GM19395 (cell line): ENCODE measurements around the gene MIA2.
"Not testable (repeated sequence)": the region's sequence is repeated elsewhere in the genome, so short reads cannot be mapped to it uniquely, and the experiment has no call there.

Experiments used
- ATAC-seq: cut with Tn5 transposase; IDR thresholded peaks from one replicate; pipeline ENCODE4 v1.9.1; 2021; ENCODE audit warnings: mild to moderate bottlenecking, moderate library complexity; ENCODE audit not compliant: unreplicated experiment

The MIA2 gene

DNA sequence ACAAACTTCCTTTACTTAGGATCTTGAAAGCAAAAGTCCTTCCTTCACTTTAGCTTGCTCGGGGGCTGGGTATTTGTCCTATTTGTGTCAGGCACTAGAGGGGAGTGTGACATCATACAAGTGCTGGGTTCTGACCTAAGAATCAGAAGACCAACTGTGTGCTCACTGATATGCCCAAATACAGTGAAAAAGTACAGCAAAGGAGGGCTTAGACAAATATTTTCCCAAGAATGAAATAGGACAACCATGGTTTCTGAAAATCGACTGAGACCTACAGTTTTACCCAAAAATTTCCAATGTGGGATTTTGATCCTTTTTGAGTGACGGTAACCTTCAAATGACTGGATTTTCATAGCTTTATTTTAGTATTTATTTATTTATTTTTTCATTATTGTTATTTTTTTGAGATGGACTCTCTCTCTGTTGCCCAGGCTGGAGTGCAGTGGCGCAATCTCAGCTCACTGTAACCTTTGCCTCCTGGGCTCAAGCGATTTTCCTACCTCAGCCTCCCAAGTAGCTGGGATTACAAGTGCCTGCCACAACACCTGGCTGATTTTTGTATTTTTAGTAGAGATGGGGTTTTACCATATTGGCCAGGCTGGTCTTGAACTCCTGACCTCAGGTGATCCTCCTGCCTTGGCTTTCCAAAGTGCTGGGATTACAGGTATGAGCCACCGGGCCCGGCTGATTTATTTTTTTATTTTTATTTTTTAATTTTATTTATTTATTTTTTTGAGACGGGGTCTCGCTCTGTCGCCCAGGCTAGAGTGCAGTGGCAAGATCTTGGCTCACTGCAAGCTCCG lies 1.8 kb upstream of the MIA2 start:
- ATAC-seq: peak; percentile 87

DNA sequence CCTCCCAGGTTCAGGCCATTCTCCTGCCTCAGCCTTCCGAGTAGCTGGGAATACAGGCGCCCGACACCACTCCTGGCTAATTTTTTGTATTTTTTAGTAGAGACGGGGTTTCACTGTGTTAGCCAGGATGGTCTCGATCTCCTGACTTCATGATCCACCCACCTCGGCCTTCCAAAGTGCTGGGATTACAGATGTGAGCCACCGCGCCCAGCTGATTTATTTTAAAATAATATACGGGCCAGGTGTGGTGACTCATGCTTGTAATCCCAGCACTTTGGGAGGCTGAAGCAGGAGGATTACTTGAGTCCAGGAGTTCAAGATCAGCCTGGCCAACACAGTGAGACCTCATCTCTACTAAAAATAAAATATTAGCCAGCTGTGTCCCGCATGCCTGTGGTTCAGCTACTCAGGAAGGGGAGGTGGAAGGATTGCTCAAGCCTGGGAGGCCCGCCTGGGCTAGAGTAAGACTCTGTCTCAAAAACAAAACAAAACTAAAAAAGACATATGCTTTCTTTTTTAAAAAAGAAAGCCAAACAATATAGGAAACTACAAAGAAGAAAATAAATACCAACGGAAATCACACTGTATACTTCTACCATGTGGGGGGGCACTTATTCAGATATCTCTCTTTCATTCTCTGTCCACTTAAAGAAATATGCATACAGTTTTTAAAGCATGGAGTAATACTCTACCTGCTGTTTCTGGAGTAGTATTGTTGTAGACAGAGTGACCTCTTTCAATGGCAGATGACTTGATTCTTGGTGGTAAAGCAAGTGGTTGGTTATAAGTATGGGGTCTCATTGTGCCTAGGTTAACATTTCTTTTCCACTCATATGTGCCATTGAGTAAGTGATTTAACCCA lies 930 bp upstream of the MIA2 start:
- ATAC-seq: peak; percentile 46

DNA sequence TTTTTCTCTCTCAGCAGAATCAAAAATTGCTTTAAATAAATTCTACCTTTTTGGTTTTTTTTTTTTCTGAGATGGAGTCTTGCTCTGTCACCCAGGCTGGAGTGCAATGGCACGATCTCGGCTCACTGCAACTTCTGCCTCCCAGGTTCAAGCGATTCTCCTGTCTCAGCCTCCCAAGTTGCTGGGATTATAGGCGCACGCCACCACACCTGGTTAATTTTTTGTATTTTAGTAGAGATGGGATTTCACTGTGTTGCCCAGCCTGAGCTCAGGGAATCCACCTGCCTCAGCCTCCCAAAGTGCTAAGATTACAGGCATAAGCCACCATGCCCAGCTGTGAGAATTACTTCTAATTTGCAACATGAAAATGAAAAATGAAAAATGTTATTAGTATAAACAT lies 1.3 kb downstream of the MIA2 start:
- ATAC-seq: not testable (repeated sequence)

GRCh38 chr14:39235466-39235865 lies 1.8 kb downstream of the MIA2 start:
- ATAC-seq: not testable (repeated sequence)

DNA sequence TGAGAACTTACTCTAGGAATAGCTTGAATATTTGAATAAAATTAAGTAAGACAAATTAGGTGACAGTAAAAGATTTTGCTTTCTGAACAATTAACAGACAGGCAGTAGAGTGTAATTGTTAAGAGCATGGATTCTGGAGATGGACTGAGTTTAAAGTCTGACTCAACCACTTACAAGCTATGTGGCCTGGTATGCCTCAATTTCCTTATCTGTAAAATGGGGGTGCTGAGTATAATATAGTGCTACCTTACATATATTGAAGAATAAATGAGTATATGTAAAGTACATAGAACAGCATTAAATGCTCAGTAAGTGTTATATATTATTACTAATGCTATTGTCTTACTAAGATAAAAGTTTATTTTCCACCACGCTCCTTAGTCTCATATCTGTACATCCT lies 7.1 kb downstream of the MIA2 start:
- no peak for ATAC-seq

DNA sequence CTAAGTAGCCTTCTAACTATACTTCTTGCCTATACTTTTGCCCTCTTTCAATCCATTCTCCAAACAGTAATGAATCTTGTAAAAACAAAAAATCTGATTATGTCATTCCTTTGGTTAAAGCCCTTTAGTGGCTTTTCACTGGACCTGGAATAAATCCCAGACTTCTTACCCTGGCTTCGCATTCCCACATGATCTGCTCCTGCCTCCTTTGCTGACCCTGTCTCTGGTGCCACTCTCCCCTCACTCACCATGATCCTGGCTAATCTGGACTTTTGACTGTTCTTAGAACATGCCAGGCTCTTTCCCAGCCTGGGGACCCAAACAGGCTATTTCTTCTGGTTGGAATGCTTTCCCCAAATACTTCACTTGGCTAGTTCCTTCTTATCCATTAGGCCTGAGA lies 7.9 kb downstream of the MIA2 start:
- ATAC-seq: no peak

- no peak for ATAC-seq
Observed at GRCh38 chr14:39243831-39244230, 10.1 kb downstream of the MIA2 start.

DNA sequence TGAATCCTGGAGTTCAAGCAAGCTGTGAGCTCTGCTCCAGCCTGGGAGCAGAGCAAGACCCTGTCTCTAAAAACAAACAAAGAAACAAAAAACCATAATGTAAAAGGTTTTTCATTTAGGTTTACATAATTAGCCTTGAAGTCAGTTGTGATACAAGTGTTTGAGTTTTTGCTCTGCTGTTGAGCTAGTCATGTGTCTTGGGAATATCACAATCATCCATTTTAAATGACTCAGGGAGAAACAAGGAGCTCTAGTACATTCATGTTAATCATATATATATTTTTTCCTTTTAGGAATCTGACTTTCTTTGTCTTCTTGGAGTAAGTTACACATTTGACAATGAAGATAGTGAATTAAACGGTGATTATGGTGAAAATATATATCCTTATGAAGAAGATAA lies 12.9 kb downstream of the MIA2 start:
- no peak for ATAC-seq

DNA sequence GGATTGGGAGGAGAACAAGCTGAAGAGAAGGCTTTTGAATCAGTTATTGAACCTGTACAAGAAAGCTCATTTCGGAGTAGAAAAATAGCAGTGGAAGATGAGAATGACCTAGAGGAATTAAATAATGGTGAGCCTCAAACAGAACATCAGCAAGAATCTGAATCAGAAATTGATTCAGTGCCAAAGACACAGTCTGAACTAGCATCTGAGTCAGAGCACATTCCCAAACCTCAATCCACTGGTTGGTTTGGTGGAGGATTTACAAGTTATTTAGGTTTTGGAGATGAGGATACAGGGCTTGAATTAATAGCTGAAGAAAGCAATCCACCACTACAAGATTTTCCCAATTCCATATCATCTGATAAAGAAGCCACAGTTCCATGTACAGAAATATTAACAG lies 13.5 kb downstream of the MIA2 start:
- ATAC-seq: no peak

DNA sequence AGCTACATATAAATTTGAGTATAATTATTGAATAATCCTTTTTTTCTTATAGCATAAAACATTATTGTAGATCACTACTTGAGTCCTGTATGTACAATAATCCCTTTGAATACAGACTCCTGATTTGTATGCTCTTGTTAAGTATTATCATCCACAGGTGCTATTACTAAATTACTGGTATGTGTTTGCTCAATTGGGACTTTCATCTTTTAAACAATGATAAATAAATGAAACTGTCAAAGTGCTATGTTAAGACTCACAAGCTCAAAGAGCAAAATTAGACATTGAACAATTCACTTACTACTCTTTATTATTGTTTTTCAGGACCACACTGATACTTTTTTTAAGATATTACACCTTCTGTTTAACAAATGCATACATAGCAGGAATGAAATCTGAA lies 17.8 kb downstream of the MIA2 start:
- ATAC-seq: no peak

DNA sequence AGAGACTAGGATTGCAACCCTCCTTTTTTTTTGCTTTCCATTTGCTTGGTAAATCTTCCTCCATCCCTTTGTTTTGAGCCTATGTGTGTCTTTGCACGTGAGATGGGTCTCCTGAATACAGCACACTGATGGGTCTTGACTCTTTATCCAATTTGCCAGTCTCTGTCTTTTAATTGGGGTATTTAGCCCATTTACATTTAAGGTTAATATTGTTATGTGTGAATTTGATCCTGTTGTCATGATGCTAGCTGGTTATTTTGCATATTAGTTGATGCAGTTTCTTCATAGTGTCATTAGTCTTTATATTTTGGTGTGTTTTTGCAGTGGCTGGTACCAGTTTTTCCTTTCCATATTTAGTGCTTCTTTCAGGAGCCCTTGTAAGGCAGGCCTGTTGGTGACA lies 23.7 kb downstream of the MIA2 start:
- not testable (repeated sequence) for ATAC-seq

DNA sequence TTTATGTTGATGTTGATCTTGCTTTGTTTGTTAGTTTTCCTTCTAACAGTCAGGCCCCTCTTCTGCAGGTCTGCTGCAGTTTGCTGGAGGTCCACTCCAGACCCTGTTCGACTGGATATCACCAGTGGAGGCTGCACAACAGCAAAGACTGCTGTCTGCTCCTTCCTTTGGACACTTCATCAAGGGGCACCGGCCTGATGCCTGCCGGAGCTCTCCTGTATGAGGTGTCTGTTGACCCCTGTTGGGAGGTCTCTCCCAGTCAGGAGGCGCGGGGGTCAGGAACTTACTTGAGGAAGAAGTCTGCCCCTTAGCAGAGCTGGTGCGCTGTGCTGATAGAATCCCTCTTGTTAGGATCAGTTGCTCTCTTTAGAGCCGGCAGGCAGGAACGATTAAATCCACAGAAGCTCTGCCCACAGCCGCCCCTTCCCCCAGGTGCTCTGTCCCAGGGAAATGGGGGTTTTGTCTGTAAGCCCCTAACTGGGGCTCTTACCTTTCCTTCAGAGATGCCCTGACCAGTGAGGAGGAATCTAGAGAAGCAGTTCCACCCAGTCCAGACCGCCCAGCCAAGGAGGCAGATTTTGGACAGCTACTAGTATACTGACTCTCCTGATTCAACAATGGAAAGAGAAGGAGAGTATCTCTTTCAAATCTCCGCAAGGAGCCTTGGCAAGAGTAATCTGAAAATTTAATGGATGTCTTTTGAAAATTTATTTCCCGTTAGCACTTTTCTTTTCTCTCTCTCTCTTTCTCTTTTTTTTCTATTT lies 25.2 kb downstream of the MIA2 start:
- ATAC-seq: no peak

DNA sequence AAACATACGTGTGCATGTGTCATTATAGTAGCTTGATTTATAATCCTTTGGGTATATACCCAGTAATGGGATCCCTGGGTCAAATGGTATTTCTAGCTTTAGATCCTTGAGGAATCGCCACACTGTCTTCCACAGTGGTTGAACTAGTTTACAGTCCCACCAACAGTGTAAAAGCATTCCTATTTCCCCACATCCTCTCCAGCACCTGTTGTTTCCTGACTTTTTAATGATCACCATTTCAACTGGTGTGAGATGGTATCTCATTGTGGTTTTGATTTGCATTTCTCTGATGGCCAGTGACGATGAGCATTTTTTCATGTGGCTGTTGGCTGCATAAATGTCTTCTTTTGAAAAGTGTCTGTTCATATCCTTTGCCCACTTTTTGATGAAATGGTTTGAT lies 26.4 kb downstream of the MIA2 start:
- not testable (repeated sequence) for ATAC-seq

GRCh38 chr14:39262214-39262613 lies 28.5 kb downstream of the MIA2 start:
- ATAC-seq: not testable (repeated sequence)

- no peak for ATAC-seq
Observed at GRCh38 chr14:39264057-39264456, 30.3 kb downstream of the MIA2 start.

GRCh38 chr14:39264558-39264957 lies 30.8 kb downstream of the MIA2 start:
- no peak for ATAC-seq

DNA sequence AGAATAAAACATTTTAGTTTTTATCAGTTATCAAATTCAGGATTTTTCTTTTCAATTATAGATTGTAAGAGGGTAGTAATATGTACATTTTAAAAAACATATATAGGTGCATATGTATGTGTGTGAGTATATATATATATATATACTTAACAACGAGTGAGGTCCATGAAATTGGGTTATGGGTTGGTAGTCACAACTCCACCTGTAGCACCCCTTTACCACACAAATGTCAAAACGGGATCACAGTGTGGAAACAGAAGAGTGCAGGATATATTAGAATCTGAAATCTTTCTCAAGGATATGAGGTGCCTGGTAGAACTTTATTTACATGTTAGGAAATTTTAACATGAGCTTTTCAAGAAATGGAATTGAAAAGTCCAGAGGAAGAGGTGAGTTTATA lies 31.3 kb downstream of the MIA2 start:
- no peak for ATAC-seq

DNA sequence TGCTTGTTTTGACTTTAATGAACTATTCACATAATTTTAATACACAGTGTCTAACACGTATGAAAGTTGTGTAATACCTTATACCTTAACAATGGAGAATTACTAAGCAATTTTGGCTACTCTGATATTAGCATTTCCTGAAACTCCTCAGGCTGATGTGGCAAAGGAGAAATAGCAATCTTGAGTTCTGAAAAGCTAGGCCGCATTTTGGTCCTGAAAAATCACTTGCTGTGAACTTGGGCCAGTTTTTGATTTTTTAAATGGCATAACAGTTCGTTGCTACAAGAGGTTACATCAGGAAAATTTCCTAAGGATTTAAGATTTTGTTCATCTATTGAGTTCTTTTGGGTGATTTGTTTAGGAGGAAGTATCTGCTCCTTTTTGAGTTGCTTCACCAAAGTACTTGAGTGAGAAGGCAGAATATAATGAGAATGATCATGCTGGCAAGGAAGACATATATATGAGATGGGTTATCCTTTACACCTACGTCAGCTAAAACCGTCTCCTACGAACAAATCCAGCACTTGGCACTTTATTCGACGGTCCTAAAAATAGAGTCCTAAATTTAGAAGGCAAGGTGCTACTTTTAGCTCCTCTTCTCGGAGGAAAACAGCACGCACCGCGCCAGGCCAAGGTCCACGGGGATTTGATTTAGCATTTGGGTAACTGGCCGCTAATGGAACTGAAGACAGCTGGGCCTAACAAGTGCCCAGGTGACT lies 32.2 kb downstream of the MIA2 start:
- no peak for ATAC-seq

- peak; percentile 41 for ATAC-seq
Observed at GRCh38 chr14:39266525-39266870, 32.8 kb downstream of the MIA2 start.

DNA sequence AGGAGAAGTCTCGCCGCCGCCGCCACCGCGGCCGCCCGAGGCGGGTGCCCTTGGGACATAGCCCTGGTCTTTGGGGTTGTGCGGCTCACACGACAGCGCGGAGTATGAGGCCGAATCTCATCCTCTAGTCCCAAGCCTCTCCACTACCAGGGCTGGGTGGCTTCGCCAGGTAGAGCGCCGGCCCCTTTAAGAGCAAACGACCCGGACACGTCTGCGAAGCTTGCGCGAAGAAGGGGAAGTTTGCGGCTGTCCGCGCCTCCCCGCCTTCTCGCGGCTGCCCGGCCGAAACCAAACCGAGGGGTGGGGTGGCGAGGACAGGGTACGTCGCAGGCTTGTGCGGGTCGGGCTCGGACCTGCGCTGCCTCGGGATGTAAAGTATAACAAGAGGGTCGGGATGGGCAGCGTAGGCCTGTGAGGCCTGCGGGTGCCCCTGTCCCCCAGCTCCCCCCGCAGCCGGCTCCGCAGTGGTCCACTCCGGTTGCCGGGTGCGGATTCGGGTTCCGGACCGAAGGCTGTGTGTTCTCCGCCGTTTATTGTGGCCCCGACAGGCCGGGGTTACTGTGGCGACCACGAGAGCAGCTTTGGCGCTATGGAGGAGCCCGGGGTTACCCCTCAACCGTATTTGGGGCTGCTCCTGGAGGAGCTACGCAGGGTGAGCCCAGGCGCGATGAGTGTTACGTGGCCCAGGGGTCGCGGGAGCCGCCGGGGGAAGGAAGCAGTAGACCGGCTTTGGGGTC lies 33.3 kb downstream of the MIA2 start:
- peak; percentile 84 for ATAC-seq
